HL-60 (cell line): Measurements from ENCODE around the gene OGFR.

Experiments
- CTCF ChIP-seq: IDR thresholded peaks from one replicate; pipeline ENCODE4 v1.5.1; 2011; ENCODE audit warnings: low read length, control low read depth, inconsistent platforms; ENCODE audit not compliant: insufficient read depth
- GABPA ChIP-seq: IDR thresholded peaks from 2 replicates; pipeline ENCODE4 v1.6.1; 2012; ENCODE audit warnings: low read depth
- POLR2AphosphoS5 ChIP-seq: IDR thresholded peaks from 2 replicates; pipeline ENCODE4 v1.6.1; 2012; ENCODE audit warnings: low read depth

- TF ChIP-seq CTCF (no peak), GABPA (no peak), POLR2AphosphoS5 (no peak)
Measured at GRCh38 chr20:62850333-62850974, 45.8 kb downstream of the OGFR start.
